BJ (cell line): Measurements from ENCODE around the gene PHLPP1. TPM values are rescaled to one million over a fixed set of nuclear protein-coding genes. Genes with fewer than 3 reads are reported as not detected.

Experiments used
- CTCF ChIA-PET: fragments of 350-600 bp; formaldehyde crosslinking; extraction: SDS; loops from one replicate; lab custom pipeline; 2021; ENCODE audit warnings: antibody characterized with exemption, inconsistent platforms; lab: Yijun Ruan, JAX
- POLR2A ChIA-PET: fragments of 300-600 bp; sonication (Branson Sonifier 250); formaldehyde crosslinking; extraction: SDS; loops from one replicate; lab custom pipeline; 2021; ENCODE audit warnings: antibody characterized with exemption; lab: Charles Lee
- DNase-seq: peaks from one replicate; pipeline ENCODE4 v3.0.0-alpha.2; 2011; ENCODE audit warnings: low read depth
- H3K27me3 ChIP-seq: 2 replicates; pipeline ENCODE4 v1.6.0; 2011; ENCODE audit warnings: low read length; ENCODE audit not compliant: control insufficient read depth, insufficient read depth
- H3K36me3 ChIP-seq: 2 replicates; pipeline ENCODE4 v1.5.1; 2011; ENCODE audit warnings: low read length; ENCODE audit not compliant: control insufficient read depth, insufficient read depth
- H3K4me3 ChIP-seq: 2 replicates; pipeline ENCODE4 v1.5.1; 2011; ENCODE audit warnings: low read depth, mild to moderate bottlenecking, control low read depth, low read length
- polyA plus RNA-seq: library from polyadenylated mRNA; depleted of rRNA; stranded (reverse); fragments of >200 nt; gene quantifications from 2 replicates; pipeline ENCODE4 v1.2.3, GENCODE V29; 2011
- TF ChIP-seq, protein P1 (sequence below): IDR thresholded peaks from 2 replicates; pipeline ENCODE4 v1.5.1; 2011; ENCODE audit warnings: low read depth, mild to moderate bottlenecking, control low read depth, inconsistent platforms, low read length, moderate library complexity; ENCODE audit not compliant: insufficient read depth

Gene PHLPP1
- polyA plus RNA-seq, 1 experiment: 4.0 TPM

DNA sequence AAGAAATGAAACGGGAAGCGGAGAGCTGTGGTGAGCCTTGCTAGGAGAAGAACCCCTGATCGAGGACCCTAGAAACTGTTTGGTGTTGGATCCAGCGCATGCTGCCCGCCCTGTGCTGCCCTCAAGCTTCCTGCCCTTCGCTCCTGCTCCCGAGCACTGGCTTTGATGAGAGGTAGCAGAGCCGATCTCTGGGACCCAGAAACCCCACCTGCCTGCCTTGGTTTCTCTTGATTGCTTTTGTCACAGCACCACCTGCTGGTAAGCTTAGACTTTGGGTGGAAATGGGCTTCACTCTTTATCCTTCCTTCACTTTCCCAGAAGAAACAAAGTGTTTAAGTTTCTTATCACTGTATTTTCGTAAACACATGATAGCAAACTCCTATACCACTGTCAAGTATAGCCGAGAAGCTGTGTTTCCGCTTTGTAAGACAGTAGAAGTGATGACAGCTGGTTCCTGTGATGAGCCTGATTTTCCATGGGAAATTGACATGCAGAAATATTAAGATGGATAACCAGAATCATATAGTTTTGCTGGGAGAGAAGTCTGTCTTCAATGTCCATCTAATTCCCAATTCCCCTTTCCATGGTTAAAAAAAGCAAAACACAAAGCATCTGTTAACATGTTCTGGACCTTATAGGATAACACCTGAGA, 267.4 kb downstream of the PHLPP1 start:
- ChIA-PET POLR2A (no interaction called here), CTCF (interaction anchor here (0.7 to 8.1 kb wide), 27 partner anchors 9 to 565 kb away, joined by 3 to 131 read pairs (median 4); partner anchors contain the start of gene PHLPP1)
- Histone ChIP-seq H3K4me3 (no peak overlapping the region), H3K27me3 (no peaks in the 10 kb centered on the region), H3K36me3 (peaks cover 1% of the 10 kb centered on the region; the same call in 1 of the 2 replicates)
- DNase-seq: no peak
- TF ChIP-seq, protein P1, sequence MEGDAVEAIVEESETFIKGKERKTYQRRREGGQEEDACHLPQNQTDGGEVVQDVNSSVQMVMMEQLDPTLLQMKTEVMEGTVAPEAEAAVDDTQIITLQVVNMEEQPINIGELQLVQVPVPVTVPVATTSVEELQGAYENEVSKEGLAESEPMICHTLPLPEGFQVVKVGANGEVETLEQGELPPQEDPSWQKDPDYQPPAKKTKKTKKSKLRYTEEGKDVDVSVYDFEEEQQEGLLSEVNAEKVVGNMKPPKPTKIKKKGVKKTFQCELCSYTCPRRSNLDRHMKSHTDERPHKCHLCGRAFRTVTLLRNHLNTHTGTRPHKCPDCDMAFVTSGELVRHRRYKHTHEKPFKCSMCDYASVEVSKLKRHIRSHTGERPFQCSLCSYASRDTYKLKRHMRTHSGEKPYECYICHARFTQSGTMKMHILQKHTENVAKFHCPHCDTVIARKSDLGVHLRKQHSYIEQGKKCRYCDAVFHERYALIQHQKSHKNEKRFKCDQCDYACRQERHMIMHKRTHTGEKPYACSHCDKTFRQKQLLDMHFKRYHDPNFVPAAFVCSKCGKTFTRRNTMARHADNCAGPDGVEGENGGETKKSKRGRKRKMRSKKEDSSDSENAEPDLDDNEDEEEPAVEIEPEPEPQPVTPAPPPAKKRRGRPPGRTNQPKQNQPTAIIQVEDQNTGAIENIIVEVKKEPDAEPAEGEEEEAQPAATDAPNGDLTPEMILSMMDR: peak; percentile 74

- Histone ChIP-seq H3K4me3 (no peak overlapping the region), H3K27me3 (peaks cover 4% of the 10 kb centered on the region), H3K36me3 (no peaks in the 10 kb centered on the region; the same call in 1 of the 2 replicates)
- TF ChIP-seq, protein P1: no peak
- ChIA-PET CTCF (interaction anchor here (8.1 kb wide), 1 partner anchor 399 kb away, joined by 131 read pairs; no protein-coding TSS in a partner anchor), POLR2A (no interaction called here)
- no peak for DNase-seq
These were observed 269.4 kb downstream of the PHLPP1 start for GRCh38 chr18:62984656-62985315.

DNA sequence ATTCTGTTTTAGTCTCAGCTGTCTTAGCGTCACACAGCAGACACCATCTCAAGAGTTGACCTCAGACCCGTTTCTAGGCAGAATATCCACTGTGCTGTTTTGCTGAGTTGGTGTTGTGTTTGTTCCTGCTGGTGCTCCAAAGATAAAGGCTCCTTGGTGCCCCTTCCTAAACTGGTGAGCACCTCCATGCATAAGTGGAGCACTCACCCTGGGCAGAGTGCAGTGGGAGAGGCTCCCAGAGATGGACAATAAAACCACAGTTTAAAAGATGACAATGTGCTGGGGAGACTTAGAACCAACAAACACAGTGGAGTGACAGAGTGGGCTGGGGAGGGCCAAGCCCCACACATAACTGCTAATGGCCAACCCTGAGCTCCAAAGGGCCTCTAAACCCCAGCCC, 271.1 kb downstream of the PHLPP1 start:
- TF ChIP-seq, protein P1: no peak
- no peak for DNase-seq
- Histone ChIP-seq H3K36me3 (no peaks in the 10 kb centered on the region; the same call in 1 of the 2 replicates), H3K27me3 (peaks cover 6% of the 10 kb centered on the region), H3K4me3 (no peak overlapping the region)
- POLR2A ChIA-PET: no interaction called here
- CTCF ChIA-PET: no interaction called here

GRCh38 chr18:62987055-62987830, 271.9 kb downstream of the PHLPP1 start:
- ChIA-PET POLR2A (no interaction called here), CTCF (no interaction called here)
- TF ChIP-seq, protein P1: no peak
- Histone ChIP-seq H3K4me3 (no peak overlapping the region), H3K27me3 (peaks cover 6% of the 10 kb centered on the region), H3K36me3 (no peaks in the 10 kb centered on the region)
- DNase-seq: no peak

- CTCF ChIA-PET: no interaction called here
These were observed 272.5 kb downstream of the PHLPP1 start for GRCh38 chr18:62987859-62988258.

More at GRCh38 chr18:62987859-62988258, 272.5 kb downstream of the PHLPP1 start:
- TF ChIP-seq, protein P1: no peak
- no peak overlapping the region for H3K4me3 ChIP-seq
- DNase-seq: no peak
- no peaks in the 10 kb centered on the region for H3K36me3 ChIP-seq
- peaks cover 6% of the 10 kb centered on the region for H3K27me3 ChIP-seq
- POLR2A ChIA-PET: no interaction called here
